Left cardiac atrium (tissue), 4 donors: ENCODE data around the gene LRRFIP2. TPM values are rescaled to one million over a fixed set of nuclear protein-coding genes. Genes with fewer than 3 reads are reported as not detected.
A peak's percentile ranks its signal among the peaks of the same experiment; 100 is the strongest.
"Not testable (repeated sequence)": the region's sequence is repeated elsewhere in the genome, so short reads cannot be mapped to it uniquely, and the experiment has no call there.

Source experiments
- ATAC-seq, 2 donors: fragments of 200-7000 bp; cut with Tn5 transposase; one replicate each; pipeline ENCODE4 v1.9.1; 2020; ENCODE audit warnings: mild to moderate bottlenecking in 2 of 2, moderate library complexity in 2 of 2
- DNase-seq: peaks from one replicate; pipeline ENCODE4 v3.0.0-alpha.2; 2020
- intact Hi-C, 2 donors: fragments of 100-400 bp; cut with DNase I; formaldehyde crosslinking; loops; one replicate each; pipeline versions ENCODE4 v1.14.1 to v1.15.1; 2022 to 2023
- total RNA-seq, 2 donors: library from RNA; stranded (reverse); fragmentation: NEBNext Ultra II Directional; extraction: Animal tissue kit (Norgen Biotek cat#: 25700); gene quantifications; one replicate each; pipeline ENCODE4 v1.2.1, GENCODE V29; 2021
- donor health status: DM: no; HTN: yes; CAD: no.
- donor health status: DM: no; HTN: yes; CAD: no; lungs with severe emphysema.
- donor health status: DM: yes; HTN: yes; CAD: no.
- donor health status: Dilated cardiomyopathy.

Gene LRRFIP2
- total RNA-seq, 2 donors from 2014 or later: 107 to 116 TPM

DNA sequence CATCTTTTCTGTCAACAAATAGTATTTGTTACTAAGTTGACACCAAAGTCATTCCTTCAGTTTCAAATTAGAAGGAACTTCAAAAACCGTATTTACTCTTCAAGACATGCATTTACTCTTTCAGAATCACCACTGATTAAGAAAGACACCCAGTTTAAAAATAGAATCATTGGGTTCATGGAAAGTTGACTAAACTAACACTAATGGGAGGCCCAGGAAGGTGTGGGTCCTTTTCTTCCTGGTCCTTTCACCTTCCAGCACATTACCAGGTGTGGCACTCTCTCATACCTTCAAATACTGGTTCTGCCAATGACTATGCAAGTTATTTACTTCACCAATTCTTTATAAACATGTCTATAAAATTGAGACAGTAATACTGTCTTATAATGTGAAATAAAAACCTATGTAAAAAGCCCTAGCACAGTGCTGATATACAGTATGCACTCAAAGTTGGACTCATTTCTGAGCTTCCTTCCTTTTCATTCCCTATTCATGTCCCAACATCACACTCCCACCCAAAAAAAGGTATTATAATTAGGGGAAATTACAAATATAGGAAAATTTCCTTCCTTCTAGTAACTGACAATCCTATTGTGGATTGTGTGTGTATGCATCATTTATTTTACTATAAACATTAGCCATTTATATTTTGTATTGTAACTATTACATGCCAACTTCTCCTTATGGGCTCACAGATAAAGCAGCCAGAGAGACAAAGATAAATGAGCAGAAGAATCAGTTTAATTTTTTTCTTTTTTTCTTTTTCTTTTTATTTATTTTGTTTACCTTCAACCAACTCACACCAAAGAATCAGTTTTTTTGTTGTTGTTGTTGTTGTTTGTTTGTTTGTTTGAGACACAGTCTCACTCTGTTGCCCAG is 48.9 kb downstream of the LRRFIP2 start:
- intact Hi-C loops: no loop called here
- ATAC-seq (no peak), DNase-seq (no peak)

GRCh38 chr3:37124435-37124834 is 49.9 kb downstream of the LRRFIP2 start:
- no peak for DNase-seq
- ATAC-seq: no peak
- intact Hi-C loops: no loop called here

- no peak for DNase-seq
These were observed 51.1 kb downstream of the LRRFIP2 start for GRCh38 chr3:37123292-37123691.

DNA sequence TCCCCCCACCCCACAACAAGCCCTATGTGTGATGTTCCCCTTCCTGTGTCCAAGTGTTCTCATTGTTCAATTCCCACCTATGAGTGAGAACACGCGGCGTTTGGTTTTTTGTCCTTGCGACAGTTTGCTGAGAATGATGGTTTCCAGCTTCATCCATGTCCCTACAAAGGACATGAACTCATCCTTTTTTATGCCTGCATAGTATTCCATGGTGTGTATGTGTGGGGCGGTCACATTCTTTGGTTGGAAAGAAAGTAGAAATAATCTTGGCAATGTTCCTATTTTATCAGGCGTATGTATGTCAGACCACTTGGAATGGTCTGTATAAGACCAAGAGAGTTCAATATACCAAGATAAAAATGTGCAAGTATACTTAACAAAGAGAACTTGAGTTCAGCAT is 52.3 kb downstream of the LRRFIP2 start:
- intact Hi-C loops, ATAC-seq, DNase-seq: not testable (repeated sequence)

More at GRCh38 chr3:37123292-37123691, 51.1 kb downstream of the LRRFIP2 start:
- intact Hi-C loops: no loop called here
- ATAC-seq: no peak

DNA sequence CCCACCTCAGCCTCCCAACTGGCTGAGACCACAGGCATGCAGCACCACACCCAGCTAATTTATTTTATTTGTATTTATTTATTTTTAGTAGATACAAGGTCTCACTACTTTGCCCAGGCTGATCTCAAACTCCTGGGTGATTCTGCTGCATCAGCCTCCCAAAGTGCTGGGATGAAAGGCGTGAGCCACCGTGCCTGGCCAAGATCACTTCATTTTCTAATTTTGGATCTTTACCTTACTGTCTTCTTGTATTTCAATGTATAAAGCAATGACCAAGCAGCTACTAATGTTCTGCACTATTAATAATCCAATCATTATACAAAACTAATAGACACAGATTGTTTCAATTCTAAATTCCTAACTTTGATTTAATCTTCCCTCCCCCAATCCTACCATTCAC is 56.2 kb downstream of the LRRFIP2 start:
- intact Hi-C loops: no loop called here
- DNase-seq (no peak), ATAC-seq (no peak)

DNA sequence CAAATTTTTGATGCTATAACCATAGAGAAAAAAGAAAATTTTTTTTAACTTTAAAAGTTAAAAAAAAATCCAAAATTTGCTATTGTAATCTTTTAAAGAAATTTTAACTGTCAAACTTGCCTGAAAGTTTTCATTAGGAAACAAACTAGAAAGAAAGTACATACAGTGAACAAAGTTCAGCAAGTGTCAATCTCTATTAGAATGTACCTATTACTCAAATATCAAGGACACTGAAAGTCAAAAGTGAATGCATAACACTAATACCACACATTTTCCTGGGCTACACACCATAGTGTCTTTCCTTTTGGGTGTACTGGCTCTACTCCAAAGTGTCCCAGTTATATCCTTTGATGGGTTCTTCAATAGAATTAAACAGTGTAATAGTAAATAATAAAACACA is 56.8 kb downstream of the LRRFIP2 start:
- intact Hi-C loops: no loop called here

DNA sequence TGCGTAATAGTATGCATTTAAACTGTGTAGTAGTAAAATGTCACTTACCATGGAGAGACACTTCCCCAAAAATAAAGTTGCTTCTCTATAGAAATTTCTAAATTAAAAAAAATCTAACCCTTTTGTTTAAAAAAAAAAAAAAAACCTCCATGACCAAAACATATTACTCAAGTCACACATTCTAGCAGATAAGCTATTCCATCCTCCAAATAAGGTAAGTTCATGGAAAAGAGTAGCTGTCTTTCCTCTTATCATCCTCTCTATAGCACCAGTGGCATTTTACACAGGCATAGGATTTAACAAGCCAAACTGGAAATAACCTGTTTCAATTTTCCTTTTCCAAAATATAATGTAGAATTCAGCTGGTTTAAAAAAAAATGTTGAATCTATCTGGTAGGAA is 57.4 kb downstream of the LRRFIP2 start:
- DNase-seq: no peak
- ATAC-seq: no peak
- intact Hi-C loops: no loop called here

More for the DNA sequence above, 56.8 kb downstream of the LRRFIP2 start:
- DNase-seq (no peak), ATAC-seq (no peak)

DNA sequence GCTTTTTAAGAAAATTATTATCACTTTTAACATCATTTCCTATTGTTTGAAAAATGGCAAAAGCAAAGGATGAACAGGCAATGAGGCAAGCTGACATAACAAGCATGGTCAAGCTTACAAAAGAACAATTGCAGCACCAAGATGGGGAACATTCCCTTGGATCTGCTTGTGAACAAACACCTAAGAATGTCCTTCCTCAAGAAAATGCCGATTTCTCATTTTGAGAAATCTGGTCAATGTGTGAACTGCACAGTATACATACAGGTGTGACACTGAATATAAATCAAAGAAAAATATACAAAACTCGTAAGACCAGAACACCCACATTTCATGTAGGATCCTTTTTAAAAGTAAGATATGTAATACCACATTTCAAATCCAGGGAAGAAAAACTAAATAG is 58.9 kb downstream of the LRRFIP2 start:
- intact Hi-C loops: no loop called here
- ATAC-seq: no peak

DNA sequence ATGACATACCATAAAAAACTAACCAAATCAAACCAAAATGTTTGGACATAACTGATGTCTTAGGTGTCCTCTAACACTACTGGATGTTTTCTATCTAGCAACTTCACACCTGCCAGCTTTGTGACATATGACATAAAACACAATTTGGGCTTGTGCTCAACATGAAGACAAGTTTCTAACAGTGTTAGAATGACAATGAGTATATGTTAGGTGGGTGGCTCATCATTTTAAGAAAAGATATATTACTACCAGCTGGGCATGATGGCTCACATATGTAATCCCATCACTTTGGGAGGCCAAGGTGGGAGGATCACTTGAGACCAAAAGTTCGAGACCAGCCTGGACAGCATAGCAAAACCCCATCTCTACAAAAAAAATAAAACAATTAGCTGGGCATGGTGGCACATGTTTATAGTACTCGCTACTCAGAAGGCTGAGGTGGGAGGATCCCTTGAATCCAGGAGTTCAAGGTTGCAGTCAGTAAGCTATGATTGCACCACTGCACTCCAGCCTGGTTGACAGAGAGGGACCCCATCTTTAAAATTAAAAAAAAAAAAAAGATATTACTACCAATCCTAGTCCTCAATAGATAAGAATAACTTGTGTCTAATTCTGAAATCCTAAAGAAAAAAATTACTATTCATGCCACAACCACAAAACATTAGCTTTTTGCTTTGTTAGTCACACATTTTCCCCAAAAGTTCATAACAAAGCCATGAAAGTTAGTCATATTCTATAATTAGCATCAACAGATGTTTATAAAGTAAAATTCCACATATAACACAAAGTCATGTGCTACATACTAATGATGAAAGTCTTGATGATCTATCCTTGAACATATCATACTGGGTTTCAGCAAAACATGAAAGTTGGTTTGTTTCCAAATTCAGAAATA is 59.9 kb downstream of the LRRFIP2 start:
- ATAC-seq (no peak), DNase-seq (no peak)
- intact Hi-C loops: no loop called here

More for the DNA sequence above, 58.9 kb downstream of the LRRFIP2 start:
- DNase-seq: no peak

DNA sequence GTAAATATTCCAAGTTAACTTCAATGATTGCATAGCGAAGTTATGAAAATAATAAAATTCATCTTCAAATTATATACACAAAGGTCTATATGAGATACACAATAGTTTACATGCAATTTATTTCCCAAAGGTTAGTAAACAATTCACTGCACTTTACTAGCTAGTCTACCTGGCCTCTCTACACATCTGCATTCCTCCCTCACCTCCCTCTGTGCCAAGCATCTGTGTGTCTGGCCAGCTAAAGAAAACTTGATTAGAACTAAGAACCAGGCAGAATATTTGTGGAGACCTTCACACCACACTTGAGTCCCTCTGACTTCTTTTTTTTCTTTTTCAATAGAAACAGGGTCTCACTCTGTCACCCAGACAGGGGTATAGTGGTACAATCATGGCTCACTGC is 61.4 kb downstream of the LRRFIP2 start:
- ATAC-seq (no peak), DNase-seq (no peak)
- intact Hi-C loops: no loop called here

DNA sequence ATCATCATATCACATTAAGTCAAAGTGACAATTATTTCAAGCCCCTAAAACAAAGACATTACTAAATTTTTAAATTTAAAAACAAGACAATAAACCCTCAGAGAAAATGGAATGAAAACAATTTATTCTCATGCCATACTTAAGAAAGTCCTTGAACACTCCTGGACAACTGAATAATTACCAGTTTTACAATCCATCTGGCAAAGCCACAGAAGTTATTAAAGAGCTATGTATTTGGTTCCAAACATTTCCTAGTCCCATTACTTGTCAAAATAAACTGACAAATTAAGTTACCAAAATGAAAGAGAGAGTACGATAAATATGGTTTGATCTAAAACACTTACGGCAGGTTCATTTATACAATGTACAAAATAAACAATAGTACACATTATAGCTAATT is 63.2 kb downstream of the LRRFIP2 start:
- intact Hi-C loops: no loop called here
- DNase-seq (no peak), ATAC-seq (no peak)

DNA sequence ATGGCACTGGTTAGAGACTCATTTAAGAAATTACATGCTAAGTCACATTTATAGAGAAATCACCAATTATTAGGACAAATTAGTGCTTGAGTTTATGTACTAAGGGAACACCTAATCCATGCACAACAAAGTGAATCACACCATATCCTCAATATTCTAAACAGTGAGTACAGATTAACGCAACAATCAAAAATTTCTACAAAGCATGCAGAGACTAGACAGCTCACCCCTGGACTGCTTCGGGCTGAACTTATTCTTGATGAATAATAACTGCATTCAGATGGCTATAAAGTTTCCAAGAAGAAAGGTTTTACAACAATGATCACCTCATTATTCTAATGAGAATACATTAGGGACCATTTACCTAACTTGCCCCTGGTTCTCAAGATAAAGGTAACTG is 66.5 kb downstream of the LRRFIP2 start:
- no peak for DNase-seq

DNA sequence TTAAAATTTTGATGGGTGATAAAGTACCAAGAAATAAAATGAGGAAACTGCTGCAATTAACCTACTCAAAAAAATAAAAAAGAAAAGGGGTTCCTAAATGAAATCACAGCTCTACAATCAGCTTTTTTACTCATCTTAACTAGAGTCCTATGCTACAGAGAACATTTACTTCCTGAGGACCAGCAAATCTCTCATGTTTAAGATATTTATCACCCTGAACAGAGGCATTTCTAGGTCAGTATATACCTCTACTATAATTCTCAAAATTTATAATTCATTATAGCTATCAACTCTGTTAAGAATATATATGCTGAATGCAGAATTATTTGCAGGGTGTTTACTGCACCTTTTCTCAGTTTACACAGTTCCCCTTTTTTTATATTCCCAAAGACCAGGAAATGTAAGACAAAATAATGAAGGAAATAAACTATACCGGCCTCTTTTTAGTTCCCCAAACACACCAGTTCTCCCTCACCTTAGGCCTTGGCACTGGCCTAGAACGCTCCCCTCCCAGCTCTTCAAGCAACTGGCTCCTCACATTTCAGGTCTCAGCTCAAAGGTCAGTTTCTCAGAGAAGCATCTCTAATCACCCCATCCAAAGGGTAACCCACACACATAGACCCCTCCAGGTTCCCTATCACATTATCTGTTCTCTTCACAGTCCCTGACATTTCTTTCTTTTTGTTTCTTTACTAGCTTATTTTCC is 71.1 kb downstream of the LRRFIP2 start:
- DNase-seq: no peak
- intact Hi-C loops: no loop called here
- ATAC-seq: no peak

More for the DNA sequence above, 66.5 kb downstream of the LRRFIP2 start:
- intact Hi-C loops: no loop called here
- no peak for ATAC-seq

GRCh38 chr3:37100411-37100810 is 74.0 kb downstream of the LRRFIP2 start:
- DNase-seq (no peak), ATAC-seq (no peak)
- intact Hi-C loops: no loop called here

DNA sequence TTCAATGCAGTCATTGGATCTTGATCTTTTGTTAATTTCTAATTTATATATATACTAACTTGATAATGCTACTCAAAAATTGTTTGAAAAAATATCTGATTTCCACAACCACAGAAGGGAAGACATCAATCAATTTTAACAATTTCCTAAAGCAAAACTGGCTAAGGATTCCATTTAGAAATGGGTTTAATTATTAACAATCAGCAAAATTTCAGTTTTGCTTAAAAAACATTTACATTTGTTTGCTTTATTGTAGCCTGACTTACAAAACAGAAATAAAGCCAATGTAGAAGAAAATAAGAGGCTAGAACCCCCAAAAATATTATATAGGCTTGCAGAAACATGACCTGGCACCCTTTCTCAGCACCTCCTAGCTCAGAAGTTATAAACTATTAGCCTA is 74.9 kb downstream of the LRRFIP2 start:
- DNase-seq: no peak
- no peak for ATAC-seq
- intact Hi-C loops: no loop called here

GRCh38 chr3:37098884-37099283 is 75.5 kb downstream of the LRRFIP2 start:
- intact Hi-C loops: no loop called here
- ATAC-seq (no peak), DNase-seq (no peak)

GRCh38 chr3:37097776-37098175 is 76.6 kb downstream of the LRRFIP2 start:
- no peak for ATAC-seq
- no peak for DNase-seq
- intact Hi-C loops: no loop called here

GRCh38 chr3:37096975-37097374 is 77.4 kb downstream of the LRRFIP2 start:
- ATAC-seq: peak; percentile 15 to 53
- no peak for DNase-seq
- intact Hi-C loops: no loop called here

DNA sequence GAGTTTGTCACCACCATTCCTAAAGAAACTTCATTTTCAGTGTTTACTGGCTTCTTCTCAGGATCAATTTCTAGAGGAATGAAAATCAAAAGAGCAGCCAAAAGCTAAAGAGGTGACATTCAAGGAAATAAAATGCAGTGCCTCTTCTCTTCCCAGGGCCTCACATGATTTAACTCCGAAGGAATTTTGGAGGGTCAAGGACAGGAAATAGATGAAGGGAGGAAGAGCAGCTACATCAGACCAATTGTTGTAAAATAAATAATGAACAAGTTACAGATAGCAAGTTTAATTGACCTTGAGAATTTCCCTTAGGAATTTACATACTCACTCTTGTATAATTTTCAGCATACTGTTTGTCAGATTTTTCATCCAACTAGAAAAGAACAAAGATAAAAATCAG is 78.1 kb downstream of the LRRFIP2 start:
- DNase-seq (no peak), ATAC-seq (peak in 1 of 2 donors; percentile 38)
- intact Hi-C loops: no loop called here

DNA sequence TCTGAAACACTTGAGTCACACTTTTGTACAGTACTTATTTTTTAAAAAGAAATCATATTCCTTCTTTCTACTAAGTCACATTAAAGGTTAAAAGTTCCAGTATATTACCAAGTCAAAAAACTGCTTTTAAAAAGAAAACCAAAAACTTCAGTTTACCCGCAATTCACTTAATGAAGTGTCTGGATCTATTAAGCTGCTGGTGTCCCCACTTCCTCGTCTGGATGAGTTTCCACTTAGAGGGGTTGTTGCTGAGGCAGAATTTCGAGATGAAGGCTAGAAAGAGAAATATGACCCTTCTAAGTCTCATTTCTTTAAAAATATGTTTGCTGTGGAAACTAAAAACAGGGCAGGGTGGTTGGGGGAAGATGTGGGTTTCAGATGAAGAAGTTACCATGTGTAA is 79.7 kb downstream of the LRRFIP2 start:
- intact Hi-C loops: no loop called here
- DNase-seq (no peak), ATAC-seq (no peak)
